Caco-2 (cell line): Measurements from ENCODE around the gene FYB2. TPM values are rescaled to one million over a fixed set of nuclear protein-coding genes. Genes with fewer than 3 reads are reported as not detected.

ENCODE experiments used
- BruUV-seq: library from RNA; stranded (reverse); fragments of 400-500 nt; replicated peaks from 2 replicates; lab custom pipeline; 2021; lab: Mats Ljungman, UMichigan
- CTCF ChIA-PET: fragments of 300-600 bp; sonication (Branson Sonifier 250); formaldehyde crosslinking; loops from one replicate; lab custom pipeline; 2022; ENCODE audit warnings: antibody characterized with exemption; lab: Charles Lee
- POLR2A ChIA-PET: fragments of 300-600 bp; sonication (Branson Sonifier 250); formaldehyde crosslinking; loops from one replicate; lab custom pipeline; 2022; ENCODE audit warnings: antibody characterized with exemption; lab: Charles Lee
- DNase-seq, 2 experiments: peaks; one replicate each; pipeline versions ENCODE4 v3.0.0 to v3.0.0-alpha.2; 2020 to 2022
- H3K27me3 ChIP-seq: replicated peaks from 2 replicates; pipeline ENCODE4 v1.6.0; 2011; ENCODE audit warnings: low read length; ENCODE audit not compliant: control insufficient read depth, insufficient read depth
- H3K36me3 ChIP-seq: 2 replicates; pipeline ENCODE4 v1.5.1; 2011; ENCODE audit warnings: low read length; ENCODE audit not compliant: control insufficient read depth, insufficient read depth
- H3K4me1 ChIP-seq: fragments of 250-450 bp; sonication (Bioruptor Pico); 2 replicates; pipeline ENCODE4 v1.5.1; 2020; ENCODE audit warnings: mild to moderate bottlenecking
- H3K4me3 ChIP-seq: 2 replicates; pipeline ENCODE4 v1.5.1; 2011; ENCODE audit warnings: low read depth, mild to moderate bottlenecking, control low read depth, low read length
- H3K9me3 ChIP-seq: fragments of 250-450 bp; sonication (Bioruptor Pico); 2 replicates; pipeline ENCODE4 v1.5.1; 2020; ENCODE audit warnings: mild to moderate bottlenecking, moderate library complexity
- H3K27ac Mint-ChIP-seq: one replicate; pipeline ENCODE4 v1.8.0; 2022; ENCODE audit warnings: mixed read lengths; ENCODE audit not compliant: unreplicated experiment
- H3K27me3 Mint-ChIP-seq: one replicate; pipeline ENCODE4 v1.8.0; 2022; ENCODE audit warnings: mixed read lengths; ENCODE audit not compliant: insufficient read depth, unreplicated experiment
- H3K36me3 Mint-ChIP-seq: one replicate; pipeline ENCODE4 v1.8.0; 2022; ENCODE audit warnings: mild to moderate bottlenecking, mixed read lengths; ENCODE audit not compliant: insufficient read depth, unreplicated experiment
- H3K4me1 Mint-ChIP-seq: one replicate; pipeline ENCODE4 v1.8.0; 2022; ENCODE audit warnings: low read depth, mixed read lengths; ENCODE audit not compliant: unreplicated experiment
- H3K4me3 Mint-ChIP-seq: one replicate; pipeline ENCODE4 v1.8.0; 2022; ENCODE audit warnings: mild to moderate bottlenecking, moderate library complexity, mixed read lengths; ENCODE audit not compliant: unreplicated experiment
- H3K9me3 Mint-ChIP-seq: one replicate; pipeline ENCODE4 v1.8.0; 2022; ENCODE audit warnings: mixed read lengths; ENCODE audit not compliant: unreplicated experiment
- CTCF ChIP-seq, 2 experiments: fragments of 200-600 bp in 1 of 2; IDR thresholded peaks; 1 replicate in 1 of 2; 2 replicates in 1 of 2; pipeline versions ENCODE4 v1.5.1 to v1.8.0; 2011 to 2022; ENCODE audit warnings: antibody characterized with exemption in 1 of 2, control low read depth in 1 of 2, inconsistent platforms in 1 of 2, low read depth in 1 of 2, low read length in 1 of 2, mild to moderate bottlenecking in 1 of 2, moderate library complexity in 1 of 2; ENCODE audit not compliant: insufficient read depth in 1 of 2, severe bottlenecking in 1 of 2, unreplicated experiment in 1 of 2
- intact Hi-C: fragments of 100-400 bp; cut with micrococcal nuclease; formaldehyde crosslinking; loops from one replicate; pipeline ENCODE4 v1.10.0; 2022; ENCODE audit not compliant: unreplicated experiment
- total RNA-seq: library from RNA; stranded (reverse); gene quantifications from 2 replicates; pipeline ENCODE4 v1.2.3, GENCODE V29; 2022

FYB2 gene
- total RNA-seq, 1 experiment from 2014 or later, result 2.7 TPM

- no peak overlapping the region for H3K4me3 Mint-ChIP-seq
- Histone ChIP-seq H3K4me1 (peaks cover 11% of the 10 kb centered on the region; the same call in 1 of the 2 replicates), H3K27me3 (no peaks in the 10 kb centered on the region), H3K9me3 (no peaks in the 10 kb centered on the region), H3K36me3 (no peaks in the 10 kb centered on the region), H3K4me3 (no peak overlapping the region)
- H3K9me3 Mint-ChIP-seq, result no peaks in the 10 kb centered on the region
- BruUV-seq, result no TSS peak
- intact Hi-C loops, result loop anchor here (1.0 to 5.0 kb wide), 2 partner anchors 44 to 63 kb away; no protein-coding TSS in a partner anchor
- peaks cover 6% of the 10 kb centered on the region for H3K4me1 Mint-ChIP-seq
- H3K27ac Mint-ChIP-seq, result no peak overlapping the region
- no peak for DNase-seq
- H3K36me3 Mint-ChIP-seq, result no peaks in the 10 kb centered on the region
- H3K27me3 Mint-ChIP-seq, result no peaks in the 10 kb centered on the region
- CTCF ChIA-PET, result interaction anchor here (0.7 to 2.4 kb wide), 2 partner anchors 45 to 48 kb away, joined by 3 to 7 read pairs; no protein-coding TSS in a partner anchor
- TF ChIP-seq CTCF (IDR thresholded peaks at IDR 0.05; ENCODE audit: insufficient read depth in 1 of 2, low read depth in 1 of 2, low read length in 1 of 2, severe bottlenecking in 1 of 2, unreplicated experiment in 1 of 2), result no peak
- POLR2A ChIA-PET, result no interaction called here
These were observed 60.4 kb downstream of the FYB2 start for GRCh38 chr1:56758794-56759193.

- H3K9me3 Mint-ChIP-seq, result no peaks in the 10 kb centered on the region
- H3K27ac Mint-ChIP-seq, result no peak overlapping the region
- no peaks in the 10 kb centered on the region for H3K36me3 Mint-ChIP-seq
- no TSS peak for BruUV-seq
- H3K4me1 Mint-ChIP-seq, result peaks cover 6% of the 10 kb centered on the region
- Histone ChIP-seq H3K9me3 (no peaks in the 10 kb centered on the region), H3K4me1 (peaks cover 11% of the 10 kb centered on the region; the same call in 1 of the 2 replicates), H3K36me3 (no peaks in the 10 kb centered on the region), H3K27me3 (no peaks in the 10 kb centered on the region), H3K4me3 (no peak overlapping the region)
- intact Hi-C loops, result loop anchor here (1.0 to 5.0 kb wide), 2 partner anchors 44 to 63 kb away; no protein-coding TSS in a partner anchor
- ChIA-PET POLR2A (no interaction called here), CTCF (interaction anchor here (0.7 to 2.4 kb wide), 2 partner anchors 45 to 49 kb away, joined by 3 to 7 read pairs; no protein-coding TSS in a partner anchor)
- peak; percentile 49 to 57 for DNase-seq
- peak; percentile 21 to 24 for TF ChIP-seq CTCF (IDR thresholded peaks at IDR 0.05; ENCODE audit: insufficient read depth in 1 of 2, low read depth in 1 of 2, low read length in 1 of 2, severe bottlenecking in 1 of 2, unreplicated experiment in 1 of 2)
- no peaks in the 10 kb centered on the region for H3K27me3 Mint-ChIP-seq
- no peak overlapping the region for H3K4me3 Mint-ChIP-seq
These were observed 61.1 kb downstream of the FYB2 start for GRCh38 chr1:56758135-56758534.

- ChIA-PET POLR2A (no interaction called here), CTCF (no interaction called here)
- intact Hi-C loops, result loop anchor here (5.0 kb wide), 1 partner anchor 46 kb away; no protein-coding TSS in a partner anchor
- Mint-ChIP-seq H3K4me3 (no peak overlapping the region), H3K4me1 (peaks cover 6% of the 10 kb centered on the region), H3K36me3 (no peaks in the 10 kb centered on the region), H3K9me3 (no peaks in the 10 kb centered on the region), H3K27me3 (no peaks in the 10 kb centered on the region), H3K27ac (no peak overlapping the region)
- no TSS peak for BruUV-seq
- no peak for TF ChIP-seq CTCF (IDR thresholded peaks at IDR 0.05; ENCODE audit: insufficient read depth in 1 of 2, low read depth in 1 of 2, low read length in 1 of 2, severe bottlenecking in 1 of 2, unreplicated experiment in 1 of 2)
- Histone ChIP-seq H3K36me3 (no peaks in the 10 kb centered on the region), H3K27me3 (no peaks in the 10 kb centered on the region), H3K9me3 (no peaks in the 10 kb centered on the region), H3K4me3 (no peak overlapping the region), H3K4me1 (peaks cover 11% of the 10 kb centered on the region; the same call in 1 of the 2 replicates)
- no peak for DNase-seq
These were observed 63.3 kb downstream of the FYB2 start for GRCh38 chr1:56755911-56756310.
